HUES6 (cell line): Measurements from ENCODE around the gene TTC21B.
"Not testable (repeated sequence)": the region's sequence is repeated elsewhere in the genome, so short reads cannot be mapped to it uniquely, and the experiment has no call there.

Experiments used
- H3K27ac ChIP-seq: 2 replicates; pipeline ENCODE4 v1.7.0; 2013; ENCODE audit warnings: low read depth, mild to moderate bottlenecking, low read length, inconsistent platforms
- H3K27me3 ChIP-seq: 2 replicates; pipeline ENCODE4 v1.6.1; 2013; ENCODE audit warnings: low read length; ENCODE audit not compliant: control insufficient read depth, insufficient read depth
- H3K36me3 ChIP-seq: 2 replicates; pipeline ENCODE4 v1.6.1; 2013; ENCODE audit warnings: low read length; ENCODE audit not compliant: control insufficient read depth, insufficient read depth
- H3K4me1 ChIP-seq: 2 replicates; pipeline ENCODE4 v1.6.1; 2013; ENCODE audit warnings: low read length; ENCODE audit not compliant: control insufficient read depth, insufficient read depth
- H3K4me3 ChIP-seq: 2 replicates; pipeline ENCODE4 v1.5.1; 2013; ENCODE audit warnings: low read depth, low read length
- H3K9ac ChIP-seq: one replicate; pipeline ENCODE4 v1.6.1; 2013; ENCODE audit warnings: mild to moderate bottlenecking, low read length
- H3K9me3 ChIP-seq: 2 replicates; pipeline ENCODE4 v1.6.1; 2013; ENCODE audit warnings: low read depth, low read length; ENCODE audit not compliant: control insufficient read depth, insufficient read depth

Gene TTC21B

DNA sequence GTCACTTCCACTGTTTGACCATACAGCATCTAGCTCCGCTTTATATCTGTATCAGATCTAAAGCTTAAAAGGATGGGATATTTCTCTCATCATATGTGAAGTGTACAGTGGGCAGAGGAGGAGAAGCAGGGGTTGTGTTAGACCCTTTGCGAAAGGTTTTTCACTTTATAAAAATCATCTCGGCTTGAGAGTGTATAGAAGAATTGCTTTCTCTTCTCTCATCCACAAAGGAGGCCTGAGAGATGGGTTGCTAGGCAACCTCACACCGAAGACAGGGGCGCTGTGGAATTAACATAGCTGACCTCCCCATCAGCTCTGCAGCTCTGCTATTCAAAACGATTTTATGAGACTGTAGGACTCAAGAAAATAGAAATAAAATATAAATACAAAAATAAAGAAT lies 89.3 kb downstream of the TTC21B start:
- H3K27me3 ChIP-seq: no peaks in the 10 kb centered on the region
- no peaks in the 10 kb centered on the region for H3K4me1 ChIP-seq
- peaks cover 22% of the 10 kb centered on the region for H3K9me3 ChIP-seq
- H3K9ac ChIP-seq: no peak overlapping the region
- H3K27ac ChIP-seq: no peak overlapping the region
- H3K4me3 ChIP-seq: no peak overlapping the region
- no peaks in the 10 kb centered on the region for H3K36me3 ChIP-seq

DNA sequence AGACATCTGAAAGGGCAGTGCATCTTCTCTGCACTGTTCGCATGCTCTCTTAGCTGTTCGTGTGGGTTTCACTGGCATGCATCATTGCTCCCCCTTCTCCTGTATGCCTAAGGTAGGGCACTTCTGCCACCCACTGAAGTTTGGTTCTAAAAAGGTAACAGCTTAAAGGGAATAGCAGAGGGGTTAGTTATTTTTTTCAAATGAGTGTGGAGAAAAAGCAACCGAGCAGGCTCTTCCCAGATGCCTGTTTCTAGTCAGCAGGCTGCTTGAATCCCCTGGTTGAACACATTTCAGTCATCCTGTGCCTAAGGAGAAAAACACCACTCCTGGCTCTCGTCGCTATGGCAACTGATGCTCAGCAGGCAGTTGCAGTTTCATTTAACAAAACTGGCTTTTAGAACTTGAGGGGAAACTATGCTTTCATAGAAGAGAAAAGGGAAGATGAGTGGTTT lies 89.7 kb downstream of the TTC21B start:
- no peaks in the 10 kb centered on the region for H3K4me1 ChIP-seq
- no peak overlapping the region for H3K27ac ChIP-seq
- H3K27me3 ChIP-seq: no peaks in the 10 kb centered on the region
- no peak overlapping the region for H3K4me3 ChIP-seq
- H3K9ac ChIP-seq: no peak overlapping the region
- H3K36me3 ChIP-seq: no peaks in the 10 kb centered on the region
- H3K9me3 ChIP-seq: peaks cover 22% of the 10 kb centered on the region

DNA sequence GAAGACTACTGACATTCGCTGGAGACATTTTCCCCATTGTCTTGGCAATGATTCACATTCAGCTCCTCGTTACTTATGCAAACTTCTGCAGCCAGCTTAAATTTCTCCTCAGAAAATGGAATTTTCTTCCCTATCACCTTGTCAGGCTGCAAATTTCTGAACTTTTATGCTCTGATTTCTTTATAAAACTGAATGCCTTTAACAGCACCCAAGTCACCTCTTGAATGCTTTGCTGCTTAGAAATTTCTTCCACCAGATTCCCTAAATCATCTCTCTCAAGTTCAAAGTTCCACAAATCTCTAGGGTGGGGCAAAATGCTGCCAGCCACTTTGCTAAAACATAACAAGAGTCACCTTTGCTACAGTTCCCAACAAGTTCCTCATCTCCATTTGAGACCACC lies 92.5 kb downstream of the TTC21B start:
- not testable (repeated sequence) for H3K27ac ChIP-seq, H3K36me3 ChIP-seq, H3K4me1 ChIP-seq, H3K9ac ChIP-seq, H3K4me3 ChIP-seq, H3K27me3 ChIP-seq
- peaks cover 26% of the 10 kb centered on the region for H3K9me3 ChIP-seq

DNA sequence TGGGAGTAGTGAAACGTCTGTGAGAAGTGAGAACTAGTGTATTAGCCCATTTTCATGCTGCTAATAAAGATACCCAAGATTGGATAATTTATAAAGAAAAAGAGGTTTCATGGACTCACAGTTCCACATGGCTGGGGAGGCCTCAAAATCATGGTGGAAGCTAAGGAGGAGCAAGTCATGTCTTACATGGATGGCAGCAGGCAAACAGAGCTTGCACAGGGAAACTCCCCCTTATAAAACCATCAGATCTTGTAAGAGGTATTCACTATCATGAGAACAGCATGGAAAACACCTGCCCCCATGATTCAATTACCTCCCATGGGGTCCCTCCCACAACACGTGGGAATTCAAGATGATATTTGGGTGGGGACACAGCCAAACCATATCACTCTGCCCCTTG lies 93.9 kb downstream of the TTC21B start:
- H3K4me1 ChIP-seq, H3K27ac ChIP-seq, H3K4me3 ChIP-seq, H3K9ac ChIP-seq, H3K36me3 ChIP-seq, H3K27me3 ChIP-seq: not testable (repeated sequence)
- peaks cover 26% of the 10 kb centered on the region for H3K9me3 ChIP-seq

GRCh38 chr2:165857876-165858275 lies 95.7 kb downstream of the TTC21B start:
- Histone ChIP-seq H3K4me3 (no peak overlapping the region), H3K36me3 (0 out of 2 replicates have a peak, but pooled peaks cover 2% of the 10 kb centered on the region), H3K9ac (no peak overlapping the region), H3K4me1 (no peaks in the 10 kb centered on the region), H3K27me3 (no peaks in the 10 kb centered on the region), H3K9me3 (peaks cover 41% of the 10 kb centered on the region), H3K27ac (no peak overlapping the region)

- no peak overlapping the region for H3K27ac ChIP-seq
- peaks cover 36% of the 10 kb centered on the region for H3K9me3 ChIP-seq
- H3K4me3 ChIP-seq: no peak overlapping the region
- H3K36me3 ChIP-seq: 0 out of 2 replicates have a peak, but pooled peaks cover 2% of the 10 kb centered on the region
- H3K9ac ChIP-seq: no peak overlapping the region
- H3K4me1 ChIP-seq: no peaks in the 10 kb centered on the region
- no peaks in the 10 kb centered on the region for H3K27me3 ChIP-seq
Observed at GRCh38 chr2:165852394-165852793, 101.2 kb downstream of the TTC21B start.

DNA sequence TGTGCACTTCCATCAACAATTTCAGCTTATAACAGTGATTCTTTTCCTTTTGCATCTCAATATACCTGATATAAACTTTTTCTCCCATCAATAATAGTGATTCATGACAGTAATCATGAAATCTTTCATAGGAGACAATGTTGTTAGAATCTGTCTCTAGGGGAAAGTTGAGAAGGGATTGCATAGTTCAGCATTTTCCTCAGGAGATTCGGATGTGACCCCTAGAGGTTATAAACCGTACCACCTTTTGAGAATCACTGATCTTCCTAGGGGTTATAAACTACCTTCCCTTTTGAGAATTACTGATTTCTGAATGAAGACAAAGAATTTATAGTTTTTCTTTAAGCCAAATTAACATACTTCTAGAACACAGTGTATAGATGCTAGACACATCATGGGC lies 106.6 kb downstream of the TTC21B start:
- Histone ChIP-seq H3K4me3 (no peak overlapping the region), H3K27me3 (no peaks in the 10 kb centered on the region), H3K27ac (no peak overlapping the region), H3K36me3 (no peaks in the 10 kb centered on the region), H3K9me3 (peaks cover 15% of the 10 kb centered on the region; the same call in 1 of the 2 replicates), H3K9ac (no peak overlapping the region), H3K4me1 (peaks cover 40% of the 10 kb centered on the region)

GRCh38 chr2:165846056-165846455 lies 107.5 kb downstream of the TTC21B start:
- Histone ChIP-seq H3K4me1 (peaks cover 40% of the 10 kb centered on the region), H3K27ac (peak overlapping the region; percentile 69; the same call in 1 of the 2 replicates), H3K9ac (no peak overlapping the region), H3K9me3 (peaks cover 10% of the 10 kb centered on the region; the same call in 1 of the 2 replicates), H3K4me3 (no peak overlapping the region), H3K27me3 (no peaks in the 10 kb centered on the region), H3K36me3 (no peaks in the 10 kb centered on the region)

DNA sequence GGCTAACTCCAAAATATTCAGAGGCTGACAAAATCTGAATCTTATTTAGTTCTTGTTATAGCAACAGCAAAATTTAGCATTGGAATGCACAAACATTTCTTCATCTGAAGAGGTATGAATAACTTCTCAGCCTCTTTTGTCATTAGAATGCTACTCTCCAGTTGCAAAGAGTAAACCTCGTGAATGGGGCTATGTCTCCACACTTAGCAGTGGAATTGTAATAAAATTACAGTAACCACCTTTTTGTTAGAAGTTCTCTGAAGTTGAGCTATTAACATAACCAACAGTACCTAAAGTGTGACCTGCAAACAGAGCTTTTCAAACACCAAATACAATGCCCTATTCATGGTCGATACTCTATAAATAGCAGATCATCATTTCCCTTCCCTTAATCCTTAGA lies 109.4 kb downstream of the TTC21B start:
- no peaks in the 10 kb centered on the region for H3K36me3 ChIP-seq
- H3K4me3 ChIP-seq: no peak overlapping the region
- H3K27me3 ChIP-seq: no peaks in the 10 kb centered on the region
- peaks cover 5% of the 10 kb centered on the region; the same call in 1 of the 2 replicates for H3K9me3 ChIP-seq
- peaks cover 40% of the 10 kb centered on the region for H3K4me1 ChIP-seq
- no peak overlapping the region for H3K9ac ChIP-seq
- peak overlapping the region; percentile 43; the same call in 1 of the 2 replicates for H3K27ac ChIP-seq

DNA sequence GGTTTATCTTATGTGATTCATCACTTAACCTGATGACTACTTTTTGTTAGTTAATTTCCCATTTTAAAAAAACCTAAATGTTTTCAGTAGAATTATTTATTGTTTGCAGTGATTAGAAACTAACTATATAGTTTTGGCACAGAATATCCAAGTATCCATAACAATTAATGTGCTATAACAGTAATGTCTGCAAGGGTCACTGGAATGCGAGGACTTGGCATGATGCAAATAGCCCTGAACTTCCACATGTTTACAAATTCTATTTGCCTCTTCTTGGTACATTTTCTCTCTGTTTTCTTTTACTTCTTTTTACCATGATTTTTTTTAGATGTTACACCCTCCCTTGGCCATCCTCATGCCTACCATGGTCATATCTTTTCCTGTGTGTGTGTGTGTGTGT lies 110.2 kb downstream of the TTC21B start:
- no peak overlapping the region for H3K9ac ChIP-seq
- peaks cover 4% of the 10 kb centered on the region; the same call in 1 of the 2 replicates for H3K9me3 ChIP-seq
- H3K27ac ChIP-seq: no peak overlapping the region

GRCh38 chr2:165840333-165840958 lies 113.1 kb downstream of the TTC21B start:
- H3K9ac ChIP-seq: no peak overlapping the region
- H3K9me3 ChIP-seq: peaks cover 4% of the 10 kb centered on the region; the same call in 1 of the 2 replicates
- H3K4me3 ChIP-seq: no peak overlapping the region
- H3K27me3 ChIP-seq: no peaks in the 10 kb centered on the region
- H3K4me1 ChIP-seq: peaks cover 29% of the 10 kb centered on the region
- no peaks in the 10 kb centered on the region for H3K36me3 ChIP-seq
- H3K27ac ChIP-seq: no peak overlapping the region

More for the DNA sequence above, 110.2 kb downstream of the TTC21B start:
- Histone ChIP-seq H3K36me3 (no peaks in the 10 kb centered on the region), H3K27me3 (no peaks in the 10 kb centered on the region), H3K4me3 (no peak overlapping the region), H3K4me1 (peaks cover 40% of the 10 kb centered on the region)
